HG03342 (cell line): ENCODE data around the gene BNC1.
"Not testable (repeated sequence)": the region's sequence is repeated elsewhere in the genome, so short reads cannot be mapped to it uniquely, and the experiment has no call there.

ENCODE experiments used
- ATAC-seq: cut with Tn5 transposase; IDR thresholded peaks from one replicate; pipeline ENCODE4 v1.9.1; 2021; ENCODE audit warnings: mild to moderate bottlenecking, moderate library complexity; ENCODE audit not compliant: unreplicated experiment

BNC1 gene

GRCh38 chr15:83299462-83299861 is 15.0 kb upstream of the BNC1 start:
- ATAC-seq = no peak

GRCh38 chr15:83295417-83295816 is 11.0 kb upstream of the BNC1 start:
- no peak for ATAC-seq

- no peak for ATAC-seq
Observed at GRCh38 chr15:83293201-83293600, 8.7 kb upstream of the BNC1 start.

GRCh38 chr15:83292317-83292716 is 7.9 kb upstream of the BNC1 start:
- no peak for ATAC-seq

GRCh38 chr15:83290236-83290635 is 5.8 kb upstream of the BNC1 start:
- no peak for ATAC-seq

- ATAC-seq = no peak
Observed at GRCh38 chr15:83289160-83289559, 4.7 kb upstream of the BNC1 start.

GRCh38 chr15:83288381-83288801 is 3.9 kb upstream of the BNC1 start:
- no peak for ATAC-seq

GRCh38 chr15:83287541-83288027 is 3.1 kb upstream of the BNC1 start:
- no peak for ATAC-seq

GRCh38 chr15:83285979-83286553 is 1.6 kb upstream of the BNC1 start:
- no peak for ATAC-seq

- ATAC-seq = no peak
Observed at GRCh38 chr15:83285284-83285978, 967 bp upstream of the BNC1 start.

- ATAC-seq = no peak
Observed at GRCh38 chr15:83283813-83284558, 478 bp downstream of the BNC1 start.

GRCh38 chr15:83283138-83283812 is 1.2 kb downstream of the BNC1 start:
- ATAC-seq = no peak

GRCh38 chr15:83282776-83283137 is 1.7 kb downstream of the BNC1 start:
- ATAC-seq = no peak

- no peak for ATAC-seq
Observed at GRCh38 chr15:83282141-83282540, 2.3 kb downstream of the BNC1 start.

- ATAC-seq = no peak
Observed at GRCh38 chr15:83278191-83278590, 6.3 kb downstream of the BNC1 start.

GRCh38 chr15:83276661-83277060 is 7.8 kb downstream of the BNC1 start:
- no peak for ATAC-seq

GRCh38 chr15:83275412-83275811 is 9.1 kb downstream of the BNC1 start:
- no peak for ATAC-seq

- ATAC-seq = no peak
Observed at GRCh38 chr15:83270176-83270575, 14.3 kb downstream of the BNC1 start.

- no peak for ATAC-seq
Observed at GRCh38 chr15:83268147-83268546, 16.3 kb downstream of the BNC1 start.

- ATAC-seq = no peak
Observed at GRCh38 chr15:83262594-83263315, 21.7 kb downstream of the BNC1 start.

- not testable (repeated sequence) for ATAC-seq
Observed at GRCh38 chr15:83262181-83262580, 22.3 kb downstream of the BNC1 start.
